ENCODE results near the gene DBI. TPM values are rescaled to one million over a fixed set of nuclear protein-coding genes. Genes with fewer than 3 reads are reported as not detected.
A peak's percentile ranks its signal among the peaks of the same experiment; 100 is the strongest.

Gene DBI
- total and polyA plus RNA-seq, 2 of the 13 experiments (the other 11 are each of a cell fraction or from before 2014, with no cell fraction given) = 330 to 659 TPM

DNA sequence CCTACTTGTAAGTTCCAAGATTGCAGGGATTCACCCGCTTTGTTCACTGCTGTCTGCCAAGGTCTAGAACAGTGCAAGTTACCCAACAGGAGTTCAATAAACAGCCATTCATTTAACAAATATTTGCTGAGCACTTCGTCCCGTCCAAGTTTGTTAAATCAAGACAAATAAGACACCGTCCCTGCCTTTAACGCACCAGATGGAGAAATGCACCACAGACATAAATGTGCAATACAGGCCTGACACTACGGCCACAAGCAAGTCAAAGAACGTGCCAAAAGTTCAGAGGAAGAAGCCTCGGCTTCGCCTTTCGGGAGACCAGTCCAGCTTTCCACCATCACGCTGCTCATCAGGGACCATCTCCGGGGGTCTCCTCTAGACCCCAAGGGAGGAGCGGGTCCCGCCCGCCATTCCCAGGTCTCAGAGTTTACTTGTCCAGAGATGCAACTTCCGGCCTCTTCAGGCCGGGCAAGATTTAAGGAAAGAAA lies 572 bp upstream of the DBI start (continued):
- TF ChIP-seq, protein P1, sequence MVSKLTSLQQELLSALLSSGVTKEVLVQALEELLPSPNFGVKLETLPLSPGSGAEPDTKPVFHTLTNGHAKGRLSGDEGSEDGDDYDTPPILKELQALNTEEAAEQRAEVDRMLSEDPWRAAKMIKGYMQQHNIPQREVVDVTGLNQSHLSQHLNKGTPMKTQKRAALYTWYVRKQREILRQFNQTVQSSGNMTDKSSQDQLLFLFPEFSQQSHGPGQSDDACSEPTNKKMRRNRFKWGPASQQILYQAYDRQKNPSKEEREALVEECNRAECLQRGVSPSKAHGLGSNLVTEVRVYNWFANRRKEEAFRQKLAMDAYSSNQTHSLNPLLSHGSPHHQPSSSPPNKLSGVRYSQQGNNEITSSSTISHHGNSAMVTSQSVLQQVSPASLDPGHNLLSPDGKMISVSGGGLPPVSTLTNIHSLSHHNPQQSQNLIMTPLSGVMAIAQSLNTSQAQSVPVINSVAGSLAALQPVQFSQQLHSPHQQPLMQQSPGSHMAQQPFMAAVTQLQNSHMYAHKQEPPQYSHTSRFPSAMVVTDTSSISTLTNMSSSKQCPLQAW (CRISPR knock-in tag; IDR thresholded peaks at IDR 0.05) = no peak
- no peak for TF ChIP-seq RAD21 (CRISPR knock-in tag; IDR thresholded peaks at IDR 0.05)
- no peak for TF ChIP-seq ZFY (CRISPR knock-in tag; IDR thresholded peaks at IDR 0.05)
- TF ChIP-seq TOPORS (CRISPR knock-in tag; IDR thresholded peaks at IDR 0.05) = no peak
- no peak for TF ChIP-seq ELF1 (CRISPR knock-in tag; IDR thresholded peaks at IDR 0.05)
- TF ChIP-seq TBX3 (IDR thresholded peaks at IDR 0.05; ENCODE audit: borderline replicate concordance) = 0 out of 2 replicates have a peak, but pooled peaks have one; percentile 36
- no peak for TF ChIP-seq TAF1 (CRISPR knock-in tag; IDR thresholded peaks at IDR 0.05)
- no peak for TF ChIP-seq ETV6 (CRISPR knock-in tag; conservative IDR thresholded peaks at IDR 0.05)
- TF ChIP-seq SALL2 (CRISPR knock-in tag; IDR thresholded peaks at IDR 0.05) = no peak
- no peak for TF ChIP-seq ZNF432 (CRISPR knock-in tag; IDR thresholded peaks at IDR 0.05; ENCODE audit: borderline replicate concordance)
- no peak; the same call in 1 of the 2 replicates for TF ChIP-seq KLF13 (CRISPR knock-in tag; IDR thresholded peaks at IDR 0.05)
- TF ChIP-seq, protein P2, sequence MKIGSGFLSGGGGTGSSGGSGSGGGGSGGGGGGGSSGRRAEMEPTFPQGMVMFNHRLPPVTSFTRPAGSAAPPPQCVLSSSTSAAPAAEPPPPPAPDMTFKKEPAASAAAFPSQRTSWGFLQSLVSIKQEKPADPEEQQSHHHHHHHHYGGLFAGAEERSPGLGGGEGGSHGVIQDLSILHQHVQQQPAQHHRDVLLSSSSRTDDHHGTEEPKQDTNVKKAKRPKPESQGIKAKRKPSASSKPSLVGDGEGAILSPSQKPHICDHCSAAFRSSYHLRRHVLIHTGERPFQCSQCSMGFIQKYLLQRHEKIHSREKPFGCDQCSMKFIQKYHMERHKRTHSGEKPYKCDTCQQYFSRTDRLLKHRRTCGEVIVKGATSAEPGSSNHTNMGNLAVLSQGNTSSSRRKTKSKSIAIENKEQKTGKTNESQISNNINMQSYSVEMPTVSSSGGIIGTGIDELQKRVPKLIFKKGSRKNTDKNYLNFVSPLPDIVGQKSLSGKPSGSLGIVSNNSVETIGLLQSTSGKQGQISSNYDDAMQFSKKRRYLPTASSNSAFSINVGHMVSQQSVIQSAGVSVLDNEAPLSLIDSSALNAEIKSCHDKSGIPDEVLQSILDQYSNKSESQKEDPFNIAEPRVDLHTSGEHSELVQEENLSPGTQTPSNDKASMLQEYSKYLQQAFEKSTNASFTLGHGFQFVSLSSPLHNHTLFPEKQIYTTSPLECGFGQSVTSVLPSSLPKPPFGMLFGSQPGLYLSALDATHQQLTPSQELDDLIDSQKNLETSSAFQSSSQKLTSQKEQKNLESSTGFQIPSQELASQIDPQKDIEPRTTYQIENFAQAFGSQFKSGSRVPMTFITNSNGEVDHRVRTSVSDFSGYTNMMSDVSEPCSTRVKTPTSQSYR (CRISPR knock-in tag; IDR thresholded peaks at IDR 0.05; ENCODE audit: borderline replicate concordance) = 0 out of 2 replicates have a peak, but pooled peaks have one; percentile 7
- TF ChIP-seq ZNF264 (CRISPR knock-in tag; IDR thresholded peaks at IDR 0.05) = no peak
- no peak for TF ChIP-seq ZNF644 (CRISPR knock-in tag; IDR thresholded peaks at IDR 0.05; ENCODE audit: low read depth)
- no peak for TF ChIP-seq RBM39 (IDR thresholded peaks at IDR 0.05; ENCODE audit: low read depth, low read length, poor library complexity, severe bottlenecking)
- TF ChIP-seq, protein P3, sequence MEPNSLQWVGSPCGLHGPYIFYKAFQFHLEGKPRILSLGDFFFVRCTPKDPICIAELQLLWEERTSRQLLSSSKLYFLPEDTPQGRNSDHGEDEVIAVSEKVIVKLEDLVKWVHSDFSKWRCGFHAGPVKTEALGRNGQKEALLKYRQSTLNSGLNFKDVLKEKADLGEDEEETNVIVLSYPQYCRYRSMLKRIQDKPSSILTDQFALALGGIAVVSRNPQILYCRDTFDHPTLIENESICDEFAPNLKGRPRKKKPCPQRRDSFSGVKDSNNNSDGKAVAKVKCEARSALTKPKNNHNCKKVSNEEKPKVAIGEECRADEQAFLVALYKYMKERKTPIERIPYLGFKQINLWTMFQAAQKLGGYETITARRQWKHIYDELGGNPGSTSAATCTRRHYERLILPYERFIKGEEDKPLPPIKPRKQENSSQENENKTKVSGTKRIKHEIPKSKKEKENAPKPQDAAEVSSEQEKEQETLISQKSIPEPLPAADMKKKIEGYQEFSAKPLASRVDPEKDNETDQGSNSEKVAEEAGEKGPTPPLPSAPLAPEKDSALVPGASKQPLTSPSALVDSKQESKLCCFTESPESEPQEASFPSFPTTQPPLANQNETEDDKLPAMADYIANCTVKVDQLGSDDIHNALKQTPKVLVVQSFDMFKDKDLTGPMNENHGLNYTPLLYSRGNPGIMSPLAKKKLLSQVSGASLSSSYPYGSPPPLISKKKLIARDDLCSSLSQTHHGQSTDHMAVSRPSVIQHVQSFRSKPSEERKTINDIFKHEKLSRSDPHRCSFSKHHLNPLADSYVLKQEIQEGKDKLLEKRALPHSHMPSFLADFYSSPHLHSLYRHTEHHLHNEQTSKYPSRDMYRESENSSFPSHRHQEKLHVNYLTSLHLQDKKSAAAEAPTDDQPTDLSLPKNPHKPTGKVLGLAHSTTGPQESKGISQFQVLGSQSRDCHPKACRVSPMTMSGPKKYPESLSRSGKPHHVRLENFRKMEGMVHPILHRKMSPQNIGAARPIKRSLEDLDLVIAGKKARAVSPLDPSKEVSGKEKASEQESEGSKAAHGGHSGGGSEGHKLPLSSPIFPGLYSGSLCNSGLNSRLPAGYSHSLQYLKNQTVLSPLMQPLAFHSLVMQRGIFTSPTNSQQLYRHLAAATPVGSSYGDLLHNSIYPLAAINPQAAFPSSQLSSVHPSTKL (CRISPR knock-in tag; IDR thresholded peaks at IDR 0.05) = no peak; the same call in 1 of the 2 replicates
- TF ChIP-seq CBX2 (IDR thresholded peaks at IDR 0.05; ENCODE audit: low read depth, low read length) = no peak
- no peak for TF ChIP-seq CBX2 (CRISPR knock-in tag; IDR thresholded peaks at IDR 0.05; ENCODE audit: low read depth)
- no peak for TF ChIP-seq BRD4 (CRISPR knock-in tag; IDR thresholded peaks at IDR 0.05)
- no peak for TF ChIP-seq ZNF788 (CRISPR knock-in tag; IDR thresholded peaks at IDR 0.05; ENCODE audit: borderline replicate concordance)
- TF ChIP-seq ZNF703 (CRISPR knock-in tag; IDR thresholded peaks at IDR 0.05; ENCODE audit: borderline replicate concordance) = no peak
- TF ChIP-seq EP300 (IDR thresholded peaks at IDR 0.05; ENCODE audit: low read depth in 2 of 2, low read length in 2 of 2) = peak in 1 of 2 experiments; percentile 65; a peak in 1 of 4 replicates
- TF ChIP-seq EP300 (CRISPR knock-in tag; IDR thresholded peaks at IDR 0.05; ENCODE audit: borderline replicate concordance) = no peak

All from HepG2 (cell line).